Measurements from ENCODE around the gene DOCK4. TPM values are rescaled to one million over a fixed set of nuclear protein-coding genes. Genes with fewer than 3 reads are reported as not detected.
A peak's percentile ranks its signal among the peaks of the same experiment; 100 is the strongest.

DOCK4 gene
- total RNA-seq, 1 donor from 2014 or later: 51.2 TPM

DNA sequence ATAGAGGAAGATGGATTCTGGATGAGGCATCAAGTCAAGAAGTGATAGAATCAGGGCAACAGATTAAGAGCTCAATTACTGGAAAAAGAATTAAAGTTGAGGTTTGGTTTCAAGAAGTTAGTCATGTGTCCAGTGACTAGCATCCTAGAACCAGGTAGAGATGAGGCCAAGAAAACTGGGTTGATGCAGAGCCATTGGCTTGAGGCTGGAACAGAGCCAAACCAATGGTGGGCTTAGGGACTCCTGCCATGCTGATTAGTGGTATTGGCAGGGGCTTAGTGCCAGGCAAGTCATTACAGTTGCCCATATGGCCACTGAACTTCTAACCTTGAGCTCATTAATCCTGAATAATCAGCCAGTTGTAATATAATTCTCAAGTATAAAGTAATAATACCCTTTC is 18.8 kb upstream of the DOCK4 start:
- no peak for ATAC-seq
- intact Hi-C loops (cut with DNase I): no loop called here
- no peak for DNase-seq (ENCODE audit: low spot score)

DNA sequence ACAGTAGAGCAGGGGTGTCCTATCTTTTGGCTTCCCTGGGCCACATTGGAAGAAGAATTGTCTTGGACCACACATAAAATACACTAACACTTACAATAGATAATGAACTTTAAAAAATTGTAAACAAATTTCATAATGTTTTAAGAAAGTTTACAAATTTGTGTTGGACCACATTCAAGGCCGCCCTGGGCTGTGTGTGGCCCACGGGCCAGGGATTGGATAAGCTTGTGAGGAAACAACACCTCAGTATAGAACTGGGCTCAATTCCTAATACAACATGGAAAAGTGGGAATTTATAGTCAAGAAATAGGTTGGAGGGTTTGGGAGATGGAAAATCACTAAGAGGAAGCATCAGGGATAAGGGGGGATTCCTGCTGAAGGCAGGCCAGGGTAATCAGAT is 18.0 kb upstream of the DOCK4 start:
- ATAC-seq (no peak), DNase-seq (ENCODE audit: low spot score) (no peak)
- intact Hi-C loops (cut with DNase I): no loop called here

DNA sequence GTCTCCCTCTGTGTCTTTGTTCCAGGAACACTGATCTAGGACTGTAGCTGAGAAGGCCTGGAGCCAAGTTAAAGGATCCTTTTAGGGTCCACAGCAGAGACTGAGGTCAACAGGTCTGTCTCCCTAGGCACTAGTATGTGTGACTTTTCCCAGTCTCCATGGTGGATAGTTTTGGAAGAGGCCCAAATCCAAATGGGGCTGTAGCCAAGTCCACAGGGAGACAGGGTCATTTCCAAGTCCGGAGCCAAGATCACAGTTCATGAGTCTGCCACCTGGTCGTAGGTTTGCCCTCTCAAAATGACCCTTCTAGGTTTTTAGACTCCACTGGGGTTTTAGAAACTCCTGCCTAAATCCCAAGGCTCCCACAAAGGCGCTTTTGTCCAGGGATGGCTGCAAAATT is 17.1 kb upstream of the DOCK4 start:
- no peak for DNase-seq (ENCODE audit: low spot score)
- ATAC-seq: peak; percentile 26
- intact Hi-C loops (cut with DNase I): no loop called here

DNA sequence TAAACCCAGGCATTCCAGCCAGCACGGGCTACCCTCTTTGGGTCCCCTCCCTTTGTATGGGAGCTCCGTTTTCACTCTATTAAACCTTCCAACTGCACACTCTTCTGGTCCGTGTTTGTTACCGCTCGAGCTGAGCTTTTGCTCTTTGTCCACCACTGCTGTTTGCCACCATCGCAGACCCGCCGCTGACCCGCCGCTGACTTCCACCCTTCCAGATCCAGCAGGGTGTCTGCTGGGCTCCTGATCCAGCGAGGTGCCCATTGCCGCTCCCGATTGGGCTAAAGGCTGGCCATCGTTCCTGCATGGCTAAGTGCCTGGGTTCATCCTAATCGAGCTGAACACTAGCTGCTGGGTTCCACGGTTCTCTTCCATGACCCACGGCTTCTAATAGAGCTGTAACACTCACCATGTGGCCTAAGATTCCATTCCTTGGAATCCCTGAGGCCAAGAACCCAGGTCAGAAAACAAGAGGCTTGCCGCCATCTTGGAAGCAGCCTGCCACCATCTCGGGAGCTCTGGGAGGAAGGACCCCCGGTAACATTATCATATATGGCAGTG is 14.8 kb upstream of the DOCK4 start:
- intact Hi-C loops (cut with DNase I): no loop called here
- DNase-seq (ENCODE audit: low spot score): no peak
- no peak for ATAC-seq

DNA sequence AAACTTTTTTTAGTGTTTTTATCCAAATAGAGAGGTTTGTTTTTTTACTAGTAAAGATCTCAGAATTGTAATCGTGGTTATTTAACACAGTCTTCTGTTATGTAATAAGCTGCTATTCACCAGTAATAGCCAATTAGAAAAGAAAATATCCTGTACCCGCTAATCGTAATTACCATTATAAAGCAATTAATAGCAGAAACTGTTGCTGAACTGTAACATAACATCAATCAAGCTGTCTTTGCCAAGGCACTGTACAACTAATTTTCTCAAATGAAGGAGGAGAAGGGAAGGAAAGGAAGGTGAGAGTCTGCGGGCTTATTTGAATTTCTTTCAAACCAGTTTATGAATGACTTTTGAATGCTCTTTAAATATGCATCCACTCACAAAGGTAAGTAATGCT is 9.6 kb upstream of the DOCK4 start:
- ATAC-seq (no peak), DNase-seq (ENCODE audit: low spot score) (no peak)
- intact Hi-C loops (cut with DNase I): no loop called here

DNA sequence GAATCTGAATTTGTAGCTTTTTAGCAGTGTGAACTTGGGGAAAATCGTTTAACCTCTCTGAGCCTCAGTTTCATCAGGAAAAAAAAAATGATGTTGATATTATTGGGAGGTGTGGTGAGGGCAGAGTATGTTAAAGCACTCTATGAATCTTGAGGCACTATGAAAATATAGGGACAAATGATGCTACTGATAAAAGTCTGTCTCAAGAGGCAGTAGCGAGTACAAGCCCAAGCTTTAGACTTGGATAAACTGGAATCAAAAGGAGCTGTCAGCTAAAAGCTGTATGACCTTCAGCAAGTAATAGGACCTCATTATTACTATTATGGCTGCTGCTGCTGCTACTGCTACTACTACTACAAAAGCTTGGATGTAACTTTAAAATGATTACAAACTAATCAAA is 8.7 kb upstream of the DOCK4 start:
- DNase-seq (ENCODE audit: low spot score) (no peak), ATAC-seq (no peak)
- intact Hi-C loops (cut with DNase I): no loop called here

DNA sequence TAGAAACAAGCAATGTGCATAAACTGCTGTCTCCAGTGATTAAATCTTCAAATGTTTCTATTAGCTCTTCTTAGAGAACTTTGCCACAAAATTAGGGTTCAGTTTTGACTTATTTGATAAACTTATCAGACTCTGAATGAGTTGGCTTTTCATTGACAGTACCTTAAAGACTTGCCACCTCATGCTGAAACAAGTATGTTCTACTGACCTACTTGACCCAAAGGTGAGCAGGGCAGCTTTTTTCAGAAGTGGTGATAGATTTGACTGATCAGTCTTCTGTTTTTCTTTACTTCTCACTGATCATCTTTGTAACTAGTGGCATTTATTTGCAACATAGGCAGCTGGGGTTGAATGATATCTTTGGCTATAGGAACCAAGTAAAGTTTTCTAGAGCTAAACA is 8.1 kb upstream of the DOCK4 start:
- ATAC-seq: no peak
- intact Hi-C loops (cut with DNase I): no loop called here
- DNase-seq (ENCODE audit: low spot score): no peak

DNA sequence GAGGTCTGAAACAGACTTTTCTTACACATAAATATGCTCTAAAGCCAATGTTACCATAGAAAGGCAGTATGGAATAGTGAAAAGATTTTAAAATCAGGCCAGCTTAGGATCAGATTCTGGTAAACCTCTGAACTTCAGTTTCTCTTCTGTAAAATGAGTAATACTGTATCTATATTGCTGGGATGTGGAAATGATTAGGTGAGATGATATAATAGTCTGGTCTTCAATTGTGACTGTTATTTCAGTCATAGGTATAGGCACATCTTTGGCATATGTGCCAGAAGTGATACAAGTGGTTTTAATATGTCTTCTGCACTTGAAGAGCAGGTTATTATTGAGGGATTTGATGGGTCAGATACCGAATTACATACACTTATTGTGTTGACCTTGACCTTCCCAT is 7.5 kb upstream of the DOCK4 start:
- no peak for DNase-seq (ENCODE audit: low spot score)
- intact Hi-C loops (cut with DNase I): no loop called here
- ATAC-seq: no peak

DNA sequence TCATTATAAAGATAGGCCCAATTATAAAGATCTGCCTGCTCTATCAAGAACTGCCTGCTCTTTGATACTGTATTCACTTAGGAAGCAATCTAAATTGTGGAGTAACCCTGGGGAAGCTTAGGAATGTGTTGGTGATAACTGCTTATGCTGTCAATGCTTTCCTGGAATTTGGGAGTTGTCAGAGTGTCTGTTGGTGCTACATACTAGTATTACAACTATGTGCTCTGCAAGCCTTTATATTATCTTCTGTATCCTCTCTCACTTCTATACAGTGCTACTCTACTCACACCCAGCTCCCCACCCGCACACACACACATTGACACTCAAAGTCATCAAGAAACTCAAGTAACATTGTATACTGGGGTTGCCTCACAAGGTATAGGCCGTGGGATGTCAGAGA is 6.4 kb upstream of the DOCK4 start:
- DNase-seq (ENCODE audit: low spot score) (no peak), ATAC-seq (no peak)

DNA sequence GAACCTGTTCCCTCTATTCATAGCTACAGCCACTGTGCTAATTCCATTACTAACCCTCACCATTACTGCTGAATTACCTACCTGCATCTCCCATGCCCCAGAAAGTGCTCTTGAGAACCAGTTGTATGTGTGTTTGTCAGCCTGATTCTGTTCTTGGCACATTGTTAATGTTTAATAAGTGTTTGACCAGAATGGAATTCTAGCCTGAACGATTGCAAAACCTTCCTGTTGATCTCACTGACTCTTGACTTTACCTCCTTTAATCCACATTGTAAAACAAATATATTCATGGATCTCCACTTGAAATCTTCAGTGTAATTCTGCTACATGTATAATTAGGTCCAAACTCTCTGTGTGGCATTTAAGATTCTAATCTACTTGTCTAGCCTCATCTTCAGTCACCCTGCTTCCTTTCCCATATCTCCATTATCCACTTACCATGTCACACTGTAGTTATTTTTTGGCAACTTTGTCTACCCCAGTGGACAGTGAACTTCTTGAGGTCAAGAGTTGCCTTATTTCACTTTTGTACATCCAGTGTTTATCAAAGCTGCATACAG is 5.2 kb upstream of the DOCK4 start:
- DNase-seq (ENCODE audit: low spot score): no peak
- ATAC-seq: no peak
- intact Hi-C loops (cut with DNase I): no loop called here

More for the DNA sequence above, 6.4 kb upstream of the DOCK4 start:
- intact Hi-C loops (cut with DNase I): no loop called here

DNA sequence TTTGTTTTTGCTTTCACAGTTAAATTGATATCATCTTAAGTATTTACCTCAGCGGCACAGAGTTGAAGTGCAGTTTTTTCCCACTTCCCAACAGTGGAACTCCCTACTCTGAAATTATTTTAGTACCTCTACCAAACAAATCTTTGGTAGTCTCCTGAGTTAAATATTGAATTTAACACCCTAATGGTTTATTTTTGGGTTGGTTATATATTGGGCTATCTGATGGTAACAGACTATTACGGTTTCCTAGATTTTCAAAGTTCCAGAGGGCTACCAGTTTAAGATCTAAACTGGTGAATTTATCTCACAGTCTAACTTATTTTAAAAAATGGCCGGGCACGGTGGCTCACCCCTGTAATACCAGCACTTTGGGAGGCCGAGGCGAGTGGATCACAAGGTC is 1.6 kb upstream of the DOCK4 start:
- no peak for DNase-seq (ENCODE audit: low spot score)
- intact Hi-C loops (cut with DNase I): no loop called here
- no peak for ATAC-seq

DNA sequence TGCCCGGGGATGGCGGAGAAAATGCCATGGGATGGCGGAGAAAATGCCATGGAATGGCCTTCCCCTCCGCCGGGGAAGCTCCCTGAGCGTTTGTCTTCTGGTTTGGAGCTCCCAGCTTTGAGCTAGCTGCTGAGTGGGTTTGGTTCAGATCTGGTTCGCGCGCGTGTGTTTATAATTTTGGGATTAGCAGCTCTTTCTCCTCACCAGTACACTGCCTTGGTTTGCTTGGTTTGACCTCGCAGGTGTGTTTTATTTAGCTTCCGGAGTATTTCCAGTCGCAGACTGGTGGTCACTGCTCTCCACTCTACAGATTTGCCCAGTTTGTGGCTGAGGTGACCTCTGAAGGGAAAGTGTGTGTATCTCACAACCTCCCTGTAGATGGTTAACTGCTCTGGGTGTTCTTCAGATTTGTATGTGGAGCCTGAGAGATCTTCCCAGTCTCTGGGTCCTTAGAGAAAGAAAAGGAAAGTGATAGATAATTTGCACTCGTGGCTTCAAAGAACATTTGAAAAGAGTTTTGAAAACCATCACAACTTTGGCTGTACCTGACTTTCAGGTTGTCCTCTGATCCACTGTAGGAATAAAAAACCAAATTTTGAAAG is 893 bp upstream of the DOCK4 start:
- no peak for DNase-seq (ENCODE audit: low spot score)
- ATAC-seq: peak; percentile 2
- intact Hi-C loops (cut with DNase I): no loop called here

DNA sequence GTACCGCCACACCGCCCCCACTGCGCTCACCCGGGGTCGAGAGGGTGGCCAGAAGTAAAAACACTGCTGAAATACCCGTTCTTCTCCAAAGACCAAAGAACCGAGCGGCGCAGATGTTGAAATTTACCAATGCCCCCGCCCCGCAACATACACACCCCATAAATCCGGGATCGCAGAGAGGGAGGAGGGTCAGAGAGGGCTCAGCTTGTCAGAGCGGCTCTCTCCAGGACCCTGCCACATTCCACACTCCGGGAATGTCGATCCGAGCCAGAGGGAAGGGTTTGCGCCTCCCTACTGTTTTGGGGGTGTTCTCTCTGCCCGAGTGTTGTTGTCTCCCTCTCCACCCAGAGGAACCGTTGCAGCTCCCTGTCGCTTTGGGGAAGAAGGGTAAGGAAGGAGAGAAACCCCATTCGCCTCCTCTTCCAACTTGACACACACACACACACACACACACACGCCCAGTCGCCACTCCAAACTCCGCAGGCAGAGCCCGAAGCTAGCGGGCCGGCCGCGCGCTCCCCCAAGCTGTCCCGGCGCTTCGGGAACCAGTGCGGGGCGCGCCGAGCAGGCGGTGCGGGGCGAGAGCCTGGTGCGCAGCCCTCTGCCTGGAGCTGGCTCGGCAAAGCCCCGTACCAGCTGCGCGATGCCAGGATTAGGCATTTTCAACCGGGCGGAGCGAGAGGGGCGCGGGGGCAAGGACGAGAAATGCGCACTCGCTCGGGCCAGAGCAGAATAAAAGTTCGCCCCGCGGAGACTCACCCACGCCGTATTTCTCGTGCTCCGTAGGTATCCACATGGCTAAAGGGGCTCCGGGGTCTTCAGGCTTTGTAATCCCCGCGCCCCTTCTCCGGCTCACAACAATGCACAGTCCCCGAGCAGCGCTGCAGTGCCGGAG is 609 bp downstream of the DOCK4 start:
- intact Hi-C loops (cut with DNase I): no loop called here
- DNase-seq (ENCODE audit: low spot score) (peak; percentile 79), ATAC-seq (peak; percentile 35)

DNA sequence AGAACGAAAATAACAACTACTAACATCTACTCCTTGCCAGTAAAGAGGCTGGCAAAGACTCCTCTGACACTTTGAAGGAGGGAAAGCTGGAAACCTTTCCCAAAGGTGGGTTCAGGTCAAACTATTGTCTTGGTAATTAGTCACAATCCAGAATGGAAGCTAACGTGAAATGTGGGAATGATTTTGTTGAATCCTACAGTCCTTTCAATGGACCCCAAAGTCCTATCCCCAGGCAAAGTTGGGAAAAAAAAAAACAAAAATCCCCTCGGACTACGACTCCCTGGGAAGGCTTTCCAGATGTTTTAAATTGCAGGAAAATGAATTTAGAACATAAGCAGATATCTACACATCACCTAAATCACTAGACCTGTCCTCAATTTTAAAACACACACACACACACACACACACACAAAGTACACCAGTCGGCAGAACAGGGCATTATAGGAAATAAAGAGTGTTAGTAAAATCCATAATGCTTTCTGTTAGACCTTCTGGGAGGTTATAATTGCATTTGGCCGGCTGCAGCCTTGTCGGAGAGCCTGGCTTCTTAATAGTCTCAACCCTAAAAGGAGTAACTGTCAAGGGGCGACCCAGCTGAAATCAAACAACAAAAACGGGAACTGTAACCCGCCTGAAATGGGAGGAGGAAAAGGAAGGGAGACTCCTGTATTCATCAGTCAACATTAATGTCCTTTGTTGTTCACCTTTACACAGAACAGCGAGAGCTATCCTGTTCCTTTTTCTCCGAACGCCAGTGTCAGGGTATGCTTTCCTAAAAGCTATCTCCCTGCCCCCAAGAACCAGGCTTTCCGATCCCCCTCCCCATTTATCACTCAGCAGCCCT is 1.5 kb downstream of the DOCK4 start:
- no peak for DNase-seq (ENCODE audit: low spot score)
- intact Hi-C loops (cut with DNase I): no loop called here
- ATAC-seq: no peak

DNA sequence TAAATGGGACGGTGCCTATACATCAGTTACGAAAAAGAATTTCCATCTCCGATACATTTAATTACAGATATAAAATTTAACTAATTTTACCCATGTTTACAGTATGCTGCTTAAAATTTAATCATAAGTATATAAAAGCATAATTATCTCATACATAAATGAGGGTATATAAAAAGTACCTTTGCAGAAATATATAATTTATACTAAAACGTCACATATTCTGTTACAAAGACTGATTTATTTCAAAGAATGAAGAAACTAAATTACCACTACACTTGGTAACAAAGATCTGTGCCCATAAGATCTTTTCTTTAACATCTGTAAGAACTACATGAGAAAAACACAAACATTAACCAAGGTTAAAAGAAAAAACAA is 2.8 kb downstream of the DOCK4 start:
- ATAC-seq (no peak), DNase-seq (ENCODE audit: low spot score) (no peak)
- intact Hi-C loops (cut with DNase I): no loop called here

DNA sequence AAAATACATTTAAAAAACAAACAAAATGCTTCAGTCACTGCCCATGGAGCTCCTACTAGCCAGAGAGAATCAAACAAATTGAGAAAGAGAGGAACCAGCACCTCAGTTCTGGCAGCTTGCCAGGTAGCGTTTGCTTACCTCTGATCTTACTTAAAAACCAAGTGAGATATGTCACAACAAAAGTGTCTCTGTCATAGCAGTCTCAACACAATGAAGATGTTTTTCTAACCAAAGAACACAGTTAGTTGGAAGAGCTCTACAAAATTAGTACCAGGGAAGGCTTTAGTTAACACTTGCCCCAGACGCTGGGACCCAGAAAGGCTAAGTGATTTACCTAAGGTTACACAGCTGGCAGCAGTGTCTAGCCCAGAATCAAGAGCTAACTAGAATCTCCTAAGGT is 3.4 kb downstream of the DOCK4 start:
- DNase-seq (ENCODE audit: low spot score) (peak; percentile 72), ATAC-seq (no peak)
- intact Hi-C loops (cut with DNase I): no loop called here

DNA sequence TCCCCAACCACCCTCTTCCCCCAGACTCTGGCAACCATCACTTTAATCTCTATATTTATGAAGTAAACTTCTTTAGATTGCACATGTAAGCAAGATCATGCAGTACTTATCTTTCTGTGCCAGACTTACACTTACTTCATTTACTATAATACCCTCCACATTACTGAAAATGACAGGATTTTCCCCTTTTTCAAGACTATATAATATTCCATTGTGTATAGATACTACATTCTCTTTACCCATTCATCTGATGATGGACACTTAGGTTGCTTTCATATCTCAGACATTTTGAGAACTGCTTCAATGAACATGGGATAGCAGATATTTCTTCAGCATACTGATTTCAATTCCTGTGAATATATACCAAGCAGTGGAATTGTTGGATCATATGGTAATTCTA is 4.4 kb downstream of the DOCK4 start:
- DNase-seq (ENCODE audit: low spot score) (no peak), ATAC-seq (no peak)
- intact Hi-C loops (cut with DNase I): no loop called here

DNA sequence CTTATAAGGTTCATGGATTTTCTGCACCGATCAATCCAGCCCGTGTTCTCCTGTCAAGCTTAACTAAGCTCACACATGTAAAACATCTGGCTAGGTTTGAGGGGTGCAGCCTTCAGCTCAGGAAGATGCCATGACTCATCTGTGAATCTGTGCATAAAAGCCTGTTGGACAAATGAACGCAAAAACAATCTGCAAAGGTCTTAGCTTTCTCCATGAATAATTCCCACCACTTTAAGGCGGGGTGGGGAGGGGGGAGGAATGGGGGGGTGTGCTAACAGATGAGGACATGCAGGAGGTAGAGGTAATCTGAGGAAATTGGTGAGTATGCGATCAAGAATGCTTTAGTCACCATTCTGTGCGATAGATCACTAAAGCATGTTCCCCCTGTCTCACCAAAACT is 4.8 kb downstream of the DOCK4 start:
- no peak for DNase-seq (ENCODE audit: low spot score)
- intact Hi-C loops (cut with DNase I): no loop called here
- ATAC-seq: no peak

DNA sequence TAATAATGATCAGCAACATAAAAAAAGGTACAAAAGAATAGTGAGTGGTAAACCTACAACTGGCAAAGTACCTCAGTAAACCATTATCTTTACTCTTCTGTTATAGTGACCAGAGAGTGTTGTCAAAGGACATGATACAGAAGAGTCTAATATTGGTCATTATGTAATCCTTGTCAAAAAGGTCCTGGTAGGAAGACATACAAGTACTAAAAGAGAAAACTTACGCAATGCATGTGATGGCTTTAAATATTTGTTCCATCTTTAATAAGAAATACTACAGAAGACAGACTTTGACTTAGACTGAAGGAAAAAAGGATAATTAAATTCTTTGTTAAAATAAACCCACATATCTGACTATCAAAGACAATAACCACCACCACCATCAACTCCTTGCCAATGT is 6.5 kb downstream of the DOCK4 start:
- DNase-seq (ENCODE audit: low spot score) (no peak), ATAC-seq (no peak)
- intact Hi-C loops (cut with DNase I): no loop called here

All from sciatic nerve (tissue), 2 donors.